MG63 (cell line): ENCODE data around the gene KIF16B. TPM values are rescaled to one million over a fixed set of nuclear protein-coding genes. Genes with fewer than 3 reads are reported as not detected.
"Not testable (repeated sequence)": the region's sequence is repeated elsewhere in the genome, so short reads cannot be mapped to it uniquely, and the experiment has no call there.

Experiments used
- DNase-seq: peaks from one replicate; pipeline ENCODE4 v3.0.0-alpha.2; 2020
- H3K27me3 ChIP-seq: fragments of 250-450 bp; sonication (Bioruptor Pico); 2 replicates; pipeline ENCODE4 v1.5.1; 2020; ENCODE audit warnings: mild to moderate bottlenecking, moderate library complexity
- H3K36me3 ChIP-seq: fragments of 250-450 bp; sonication (Bioruptor Pico); 2 replicates; pipeline ENCODE4 v1.5.1; 2020; ENCODE audit warnings: mild to moderate bottlenecking, moderate library complexity
- H3K4me3 ChIP-seq: fragments of 250-450 bp; sonication (Bioruptor Pico); 2 replicates; pipeline ENCODE4 v1.5.1; 2020; ENCODE audit warnings: mild to moderate bottlenecking, moderate library complexity
- H3K9me3 ChIP-seq: fragments of 250-450 bp; sonication (Bioruptor Pico); 2 replicates; pipeline ENCODE4 v1.5.1; 2020; ENCODE audit warnings: mild to moderate bottlenecking, moderate library complexity
- total RNA-seq: library from RNA; depleted of rRNA; stranded (reverse); fragments of >200 nt; shearing (Covaris generic); gene quantifications from 2 replicates; pipeline ENCODE4 v1.2.3, GENCODE V29; 2014; ENCODE audit warnings: low replicate concordance; rRNA removed

Gene KIF16B
- total RNA-seq, 1 experiment from 2014 or later = 2.9 TPM

- no peak overlapping the region for H3K4me3 ChIP-seq
These were observed 331.3 kb downstream of the KIF16B start for GRCh38 chr20:16241911-16242310.

GRCh38 chr20:16240355-16240754 lies 332.9 kb downstream of the KIF16B start:
- H3K36me3 ChIP-seq = no peaks in the 10 kb centered on the region
- DNase-seq = no peak
- H3K9me3 ChIP-seq = no peaks in the 10 kb centered on the region
- no peaks in the 10 kb centered on the region for H3K27me3 ChIP-seq
- no peak overlapping the region for H3K4me3 ChIP-seq

More at GRCh38 chr20:16241911-16242310, 331.3 kb downstream of the KIF16B start:
- Histone ChIP-seq H3K27me3 (no peaks in the 10 kb centered on the region), H3K36me3 (no peaks in the 10 kb centered on the region), H3K9me3 (no peaks in the 10 kb centered on the region)
- DNase-seq = no peak

- H3K4me3 ChIP-seq = no peak overlapping the region
- no peaks in the 10 kb centered on the region for H3K9me3 ChIP-seq
These were observed 336.5 kb downstream of the KIF16B start for GRCh38 chr20:16236589-16237241.

GRCh38 chr20:16230402-16230801 lies 342.8 kb downstream of the KIF16B start:
- Histone ChIP-seq H3K4me3 (no peak overlapping the region), H3K36me3 (no peaks in the 10 kb centered on the region), H3K27me3 (no peaks in the 10 kb centered on the region), H3K9me3 (no peaks in the 10 kb centered on the region)
- no peak for DNase-seq

More at GRCh38 chr20:16236589-16237241, 336.5 kb downstream of the KIF16B start:
- Histone ChIP-seq H3K27me3 (no peaks in the 10 kb centered on the region), H3K36me3 (no peaks in the 10 kb centered on the region)
- DNase-seq = no peak

GRCh38 chr20:16229813-16230212 lies 343.4 kb downstream of the KIF16B start:
- no peaks in the 10 kb centered on the region for H3K9me3 ChIP-seq
- no peak overlapping the region for H3K4me3 ChIP-seq
- DNase-seq = no peak

GRCh38 chr20:16228722-16229121 lies 344.5 kb downstream of the KIF16B start:
- Histone ChIP-seq H3K36me3 (no peaks in the 10 kb centered on the region), H3K4me3 (no peak overlapping the region), H3K27me3 (no peaks in the 10 kb centered on the region), H3K9me3 (no peaks in the 10 kb centered on the region)
- no peak for DNase-seq

More at GRCh38 chr20:16229813-16230212, 343.4 kb downstream of the KIF16B start:
- Histone ChIP-seq H3K36me3 (no peaks in the 10 kb centered on the region), H3K27me3 (no peaks in the 10 kb centered on the region)

- H3K27me3 ChIP-seq, DNase-seq, H3K36me3 ChIP-seq, H3K4me3 ChIP-seq, H3K9me3 ChIP-seq: not testable (repeated sequence)
These were observed 346.3 kb downstream of the KIF16B start for GRCh38 chr20:16226961-16227360.

- Histone ChIP-seq H3K36me3 (no peaks in the 10 kb centered on the region), H3K27me3 (no peaks in the 10 kb centered on the region), H3K4me3 (no peak overlapping the region), H3K9me3 (no peaks in the 10 kb centered on the region)
- no peak for DNase-seq
These were observed 348.4 kb downstream of the KIF16B start for GRCh38 chr20:16224836-16225235.

- DNase-seq = no peak
- Histone ChIP-seq H3K27me3 (no peaks in the 10 kb centered on the region), H3K4me3 (no peak overlapping the region), H3K9me3 (no peaks in the 10 kb centered on the region), H3K36me3 (no peaks in the 10 kb centered on the region)
These were observed 350.3 kb downstream of the KIF16B start for GRCh38 chr20:16222859-16223411.

Other genes starting within 250 kb of the KIF16B start
- gene SNRPB2, start 156.6 kb upstream of the KIF16B start, total RNA-seq = 59.1 and 90.9 TPM in 2 replicates
- not detected in 2 replicates for gene OTOR, start 174.9 kb upstream of the KIF16B start, total RNA-seq